Esophagus squamous epithelium (tissue), 4 donors: ENCODE results near the gene RPS6KB2.

Experiments
- POLR2A ChIP-seq, 4 donors: fragments of 450-650 bp; IDR thresholded peaks; one replicate each; pipeline ENCODE4 v1.6.1; 2017; ENCODE audit warnings: antibody characterized with exemption in 4 of 4, mild to moderate bottlenecking in 4 of 4, moderate library complexity in 3 of 4
- TF ChIP-seq, protein P1 (sequence below), 6 experiments: fragments of 450-650 bp in 4 of 6; fragments of 200-600 bp in 2 of 6; sonication (generic) in 2 of 6; IDR thresholded peaks; one replicate each; pipeline ENCODE4 v1.5.1; 2016 to 2019; ENCODE audit warnings: antibody characterized with exemption in 6 of 6, mild to moderate bottlenecking in 4 of 6, moderate library complexity in 4 of 6

DNA sequence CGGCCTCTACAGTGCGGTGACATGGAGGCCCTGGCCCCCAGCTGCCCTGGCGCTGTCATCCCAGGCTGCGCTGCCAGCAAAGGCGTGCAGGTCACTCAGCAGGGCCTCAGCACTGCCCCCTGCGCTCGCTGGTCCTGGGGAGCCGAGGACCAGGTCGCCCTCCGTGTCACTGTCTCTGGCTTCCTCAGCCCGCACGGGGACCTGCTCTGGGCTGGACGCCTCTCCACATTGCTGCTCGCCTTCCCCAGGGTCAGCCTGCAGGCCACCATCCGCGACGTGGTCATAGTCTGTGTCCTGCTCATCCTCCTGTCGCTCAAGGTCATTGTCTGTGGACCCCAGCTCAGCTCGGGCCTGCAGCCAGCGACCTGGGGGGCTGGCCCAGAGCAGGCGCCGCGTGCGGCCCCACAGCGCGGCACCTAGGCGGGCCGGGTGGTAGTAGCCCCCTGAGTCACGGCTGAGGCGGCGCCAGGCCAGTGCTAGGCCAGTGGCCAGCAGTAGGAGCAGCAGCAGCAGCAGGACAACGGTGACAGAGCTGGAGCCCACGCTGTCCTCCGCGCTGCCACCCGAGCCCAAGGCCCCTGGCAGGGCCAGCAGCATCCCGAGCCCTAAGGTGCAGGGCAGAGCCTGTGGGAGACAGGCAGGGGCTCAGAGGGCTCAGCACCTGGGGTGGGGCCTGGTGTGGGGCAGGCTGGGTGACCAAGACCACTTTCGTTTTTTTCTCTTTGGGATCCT, 7.6 kb downstream of the RPS6KB2 start:
- TF ChIP-seq, protein P1, sequence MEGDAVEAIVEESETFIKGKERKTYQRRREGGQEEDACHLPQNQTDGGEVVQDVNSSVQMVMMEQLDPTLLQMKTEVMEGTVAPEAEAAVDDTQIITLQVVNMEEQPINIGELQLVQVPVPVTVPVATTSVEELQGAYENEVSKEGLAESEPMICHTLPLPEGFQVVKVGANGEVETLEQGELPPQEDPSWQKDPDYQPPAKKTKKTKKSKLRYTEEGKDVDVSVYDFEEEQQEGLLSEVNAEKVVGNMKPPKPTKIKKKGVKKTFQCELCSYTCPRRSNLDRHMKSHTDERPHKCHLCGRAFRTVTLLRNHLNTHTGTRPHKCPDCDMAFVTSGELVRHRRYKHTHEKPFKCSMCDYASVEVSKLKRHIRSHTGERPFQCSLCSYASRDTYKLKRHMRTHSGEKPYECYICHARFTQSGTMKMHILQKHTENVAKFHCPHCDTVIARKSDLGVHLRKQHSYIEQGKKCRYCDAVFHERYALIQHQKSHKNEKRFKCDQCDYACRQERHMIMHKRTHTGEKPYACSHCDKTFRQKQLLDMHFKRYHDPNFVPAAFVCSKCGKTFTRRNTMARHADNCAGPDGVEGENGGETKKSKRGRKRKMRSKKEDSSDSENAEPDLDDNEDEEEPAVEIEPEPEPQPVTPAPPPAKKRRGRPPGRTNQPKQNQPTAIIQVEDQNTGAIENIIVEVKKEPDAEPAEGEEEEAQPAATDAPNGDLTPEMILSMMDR (IDR thresholded peaks at IDR 0.05), result no peak
- TF ChIP-seq POLR2A (IDR thresholded peaks at IDR 0.05), result no peak
